ENCODE data around the gene ACKR3. TPM values are rescaled to one million over a fixed set of nuclear protein-coding genes. Genes with fewer than 3 reads are reported as not detected.

The ACKR3 gene
- total RNA-seq, 1 donor from 2014 or later = 75.6 TPM

- intact Hi-C loops (cut with DNase I) = no loop called here
- DNase-seq (ENCODE audit: low spot score in 2 of 2) = no peak
- no peak for TF ChIP-seq CTCF (IDR thresholded peaks at IDR 0.05)
- Histone ChIP-seq H3K4me3 (no peak overlapping the region), H3K27ac (no peak overlapping the region), H3K27me3 (no peaks in the 10 kb centered on the region), H3K36me3 (no peaks in the 10 kb centered on the region), H3K9me3 (peaks cover 0 to 4% of the 10 kb centered on the region in 2 donors), H3K4me1 (peaks cover 0 to 3% of the 10 kb centered on the region in 2 donors)
Measured at GRCh38 chr2:236552581-236553363, 16.9 kb upstream of the ACKR3 start.

GRCh38 chr2:236553522-236553921 lies 16.1 kb upstream of the ACKR3 start:
- intact Hi-C loops (cut with DNase I) = no loop called here
- Histone ChIP-seq H3K27ac (no peak overlapping the region), H3K9me3 (no peaks in the 10 kb centered on the region), H3K4me3 (no peak overlapping the region), H3K4me1 (no peaks in the 10 kb centered on the region), H3K36me3 (no peaks in the 10 kb centered on the region), H3K27me3 (no peaks in the 10 kb centered on the region)
- TF ChIP-seq CTCF (IDR thresholded peaks at IDR 0.05) = no peak
- no peak for DNase-seq (ENCODE audit: low spot score in 2 of 2)

DNA sequence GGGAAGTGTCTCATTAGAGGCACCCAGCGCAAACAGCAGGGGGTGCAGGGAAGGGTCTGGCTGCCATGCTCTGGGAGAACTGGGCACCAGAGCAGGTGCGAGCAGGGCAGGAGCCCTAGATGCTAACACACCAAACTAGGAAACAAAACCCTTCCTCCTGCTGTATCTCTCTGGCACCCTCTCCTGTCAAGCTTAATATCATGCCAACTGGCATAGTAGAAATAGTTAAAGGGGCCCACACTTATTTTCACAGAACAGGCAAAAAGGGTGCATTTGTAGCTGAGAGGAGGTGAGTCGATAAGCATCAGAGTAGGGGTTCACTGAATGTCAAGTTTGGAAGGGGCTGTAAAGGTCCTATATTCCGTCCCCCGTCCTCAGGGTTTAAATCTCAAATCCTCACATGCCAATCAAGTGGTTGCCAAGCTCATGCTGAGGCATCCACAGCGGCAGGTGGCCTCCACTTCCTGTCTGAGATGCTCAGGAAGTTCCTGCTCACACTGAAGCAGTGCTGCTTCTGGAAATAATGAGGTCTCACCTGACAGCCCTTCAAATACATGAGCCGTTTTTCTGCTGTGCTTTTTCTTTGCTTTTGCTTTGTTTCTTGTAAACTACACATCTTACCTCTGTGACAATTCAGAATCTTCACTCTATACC lies 14.9 kb upstream of the ACKR3 start:
- Histone ChIP-seq H3K36me3 (no peaks in the 10 kb centered on the region), H3K27me3 (no peaks in the 10 kb centered on the region), H3K4me1 (no peaks in the 10 kb centered on the region), H3K27ac (no peak overlapping the region), H3K4me3 (no peak overlapping the region), H3K9me3 (no peaks in the 10 kb centered on the region)
- no peak for DNase-seq (ENCODE audit: low spot score in 2 of 2)
- intact Hi-C loops (cut with DNase I) = no loop called here
- no peak for TF ChIP-seq CTCF (IDR thresholded peaks at IDR 0.05)

- no peak for DNase-seq (ENCODE audit: low spot score in 2 of 2)
- H3K27me3 ChIP-seq = no peaks in the 10 kb centered on the region
- no peaks in the 10 kb centered on the region for H3K36me3 ChIP-seq
- TF ChIP-seq CTCF (IDR thresholded peaks at IDR 0.05) = no peak
- H3K9me3 ChIP-seq = no peaks in the 10 kb centered on the region
- H3K4me3 ChIP-seq = no peak overlapping the region
- H3K4me1 ChIP-seq = no peaks in the 10 kb centered on the region
- H3K27ac ChIP-seq = no peak overlapping the region
- intact Hi-C loops (cut with DNase I) = no loop called here
Measured at GRCh38 chr2:236555481-236555880, 14.1 kb upstream of the ACKR3 start.

- Histone ChIP-seq H3K4me1 (no peaks in the 10 kb centered on the region), H3K36me3 (no peaks in the 10 kb centered on the region), H3K27me3 (no peaks in the 10 kb centered on the region), H3K4me3 (no peak overlapping the region), H3K27ac (no peak overlapping the region), H3K9me3 (no peaks in the 10 kb centered on the region)
- intact Hi-C loops (cut with DNase I) = no loop called here
- no peak for TF ChIP-seq CTCF (IDR thresholded peaks at IDR 0.05)
- no peak for DNase-seq (ENCODE audit: low spot score in 2 of 2)
Measured at GRCh38 chr2:236557306-236558030, 12.2 kb upstream of the ACKR3 start.

Measured in ascending aorta (tissue), 2 donors.